Gastrocnemius medialis (tissue), 4 donors: ENCODE data around the gene EIPR1. TPM values are rescaled to one million over a fixed set of nuclear protein-coding genes. Genes with fewer than 3 reads are reported as not detected.

Experiments
- ATAC-seq, 2 donors: fragments of 150-250 bp; one replicate each; pipeline ENCODE4 v1.9.1; 2016
- DNase-seq, 2 donors: peaks; one replicate each; pipeline ENCODE4 v3.0.0-alpha.2; 2019
- H3K27ac ChIP-seq, 4 donors: fragments of 200-600 bp; sonication (generic); 1 replicate in 1 of 4; 2 replicates in 3 of 4; pipeline ENCODE4 v1.5.1; 2016 to 2018; ENCODE audit warnings: mild to moderate bottlenecking in 2 of 4, moderate library complexity in 1 of 4
- H3K27me3 ChIP-seq, 3 donors: fragments of 200-600 bp; sonication (generic) in 2 of 3; 1 replicate in 1 of 3; 2 replicates in 2 of 3; pipeline versions ENCODE4 v1.5.1 to v1.6.0; 2016 to 2019; ENCODE audit warnings: mild to moderate bottlenecking in 1 of 3, moderate library complexity in 1 of 3
- H3K36me3 ChIP-seq, 2 donors: fragments of 200-600 bp; sonication (generic) in 1 of 2; one replicate each; pipeline ENCODE4 v1.5.1; 2017 to 2018
- H3K4me1 ChIP-seq, 2 donors: fragments of 200-600 bp; sonication (generic) in 1 of 2; one replicate each; pipeline ENCODE4 v1.5.1; 2016 to 2017; ENCODE audit warnings: mild to moderate bottlenecking in 2 of 2
- H3K4me3 ChIP-seq, 4 donors: fragments of 200-600 bp; sonication (generic) in 3 of 4; 1 replicate in 1 of 4; 2 replicates in 3 of 4; pipeline ENCODE4 v1.5.1; 2016 to 2019; ENCODE audit warnings: mild to moderate bottlenecking in 2 of 4
- H3K9me3 ChIP-seq, 3 donors: fragments of 200-600 bp; sonication (generic) in 2 of 3; 1 replicate in 1 of 3; 2 replicates in 2 of 3; pipeline ENCODE4 v1.5.1; 2016 to 2019
- POLR2A ChIP-seq, 2 donors: fragments of 450-650 bp; IDR thresholded peaks; one replicate each; pipeline ENCODE4 v1.6.1; 2017; ENCODE audit warnings: antibody characterized with exemption in 2 of 2, mild to moderate bottlenecking in 2 of 2, moderate library complexity in 2 of 2
- in situ Hi-C, 4 donors: fragments of 200-750 bp; cut with MboI; loops; one replicate each; pipeline versions ENCODE4 v1.15.0 to v1.8.0; 2017; ENCODE audit warnings: low sequenced_read_pairs in 4 of 4
- intact Hi-C: fragments of 100-400 bp; cut with DNase I; formaldehyde crosslinking; loops from one replicate; pipeline ENCODE4 v1.15.1; 2023; ENCODE audit warnings: low total_unique reads
- total RNA-seq, 4 donors: library from RNA; depleted of rRNA; stranded (reverse); fragments of >200 nt; gene quantifications; one replicate each; pipeline versions ENCODE4 v1.1.0 to v1.2.3, GENCODE V29; 2016
- TF ChIP-seq, protein P1 (sequence below), 5 experiments: fragments of 450-650 bp in 3 of 5; fragments of 200-600 bp in 2 of 5; sonication (generic) in 2 of 5; IDR thresholded peaks in 4 of 5; conservative IDR thresholded peaks in 1 of 5; 1 replicate in 4 of 5; 2 replicates in 1 of 5; pipeline ENCODE4 v1.5.1; 2016 to 2019; ENCODE audit warnings: antibody characterized with exemption in 5 of 5, mild to moderate bottlenecking in 3 of 5, moderate library complexity in 3 of 5

EIPR1 gene
- total RNA-seq, 4 donors from 2014 or later: 23.2 to 30.5 (median 24.4) TPM

DNA sequence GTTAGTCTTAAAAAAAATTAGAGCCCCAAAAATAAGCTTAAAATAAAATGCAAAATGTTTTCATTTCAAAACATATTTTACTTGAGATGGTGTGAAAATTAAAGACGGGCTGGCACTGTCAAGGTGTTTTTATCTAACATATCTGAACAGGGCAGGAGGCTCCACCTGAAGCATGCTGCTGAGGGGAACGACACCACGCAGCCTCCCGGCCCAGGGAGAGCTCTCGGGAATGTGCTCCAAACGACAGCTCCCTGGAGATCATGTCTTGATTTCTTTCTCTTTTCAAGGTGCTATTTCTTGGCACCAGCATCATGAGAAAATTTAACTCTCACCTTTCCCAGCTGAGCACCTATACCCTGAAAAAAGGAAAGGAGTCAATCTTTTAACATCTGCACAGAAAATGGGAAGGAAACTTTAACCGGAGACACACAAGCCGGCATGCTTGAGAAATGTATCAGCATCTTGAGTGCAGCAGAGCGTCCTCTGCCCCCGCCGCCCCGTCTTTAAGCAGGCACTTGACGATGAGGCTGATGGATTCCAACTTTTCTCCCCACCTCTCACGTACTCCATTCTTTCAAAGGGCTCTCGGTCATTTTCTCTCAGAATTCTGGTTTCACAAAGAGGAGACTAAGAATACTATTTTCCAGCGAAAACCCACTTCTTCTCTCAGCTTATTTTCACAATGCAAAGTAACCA is 56.6 kb downstream of the EIPR1 start:
- H3K9me3 ChIP-seq: no peaks in the 10 kb centered on the region
- ATAC-seq (no peak), DNase-seq (no peak)
- intact Hi-C loops: no loop called here
- in situ Hi-C loops: no loop called here
- no peak for TF ChIP-seq POLR2A (IDR thresholded peaks at IDR 0.05)
- no peak overlapping the region for H3K4me3 ChIP-seq
- no peaks in the 10 kb centered on the region for H3K27me3 ChIP-seq
- no peaks in the 10 kb centered on the region for H3K4me1 ChIP-seq
- H3K36me3 ChIP-seq: no peaks in the 10 kb centered on the region
- H3K27ac ChIP-seq: no peak overlapping the region

DNA sequence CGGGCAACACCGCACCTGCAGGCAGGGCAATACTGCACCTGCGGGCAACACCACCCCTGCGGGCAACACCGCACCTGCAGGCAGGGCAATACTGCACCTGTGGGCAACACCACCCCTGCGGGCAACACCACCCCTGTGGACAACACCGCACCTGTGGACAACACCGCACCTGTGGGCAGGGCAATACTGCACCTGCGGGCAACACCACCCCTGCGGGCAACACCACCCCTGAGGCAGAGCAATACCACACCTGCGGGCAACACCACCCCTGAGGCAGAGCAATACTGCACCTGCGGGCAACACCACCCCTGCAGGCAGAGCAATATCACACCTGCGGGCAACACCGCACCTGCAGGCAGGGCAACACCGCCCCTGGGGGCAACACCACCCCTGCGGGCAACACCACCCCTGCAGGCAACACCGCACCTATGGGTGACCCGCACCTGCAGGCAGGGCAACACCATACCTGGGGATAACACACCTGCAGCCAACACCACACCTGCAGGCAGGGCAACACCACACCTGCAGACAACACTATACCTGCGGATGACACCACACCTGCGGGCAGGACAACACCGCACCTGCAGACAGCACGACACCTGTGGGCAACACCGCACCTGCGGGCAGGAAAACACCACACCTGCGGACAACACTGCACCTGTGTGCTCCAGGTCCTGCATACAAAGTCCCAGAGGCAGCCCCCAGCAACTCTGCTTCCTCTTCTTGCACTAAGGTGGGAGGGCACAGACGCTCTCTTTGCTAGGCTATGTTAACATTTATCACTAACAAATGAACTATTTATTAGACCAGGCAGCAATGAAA is 57.7 kb downstream of the EIPR1 start:
- intact Hi-C loops: no loop called here
- Histone ChIP-seq H3K36me3 (no peaks in the 10 kb centered on the region), H3K27me3 (no peaks in the 10 kb centered on the region), H3K4me3 (no peak overlapping the region), H3K27ac (no peak overlapping the region), H3K9me3 (no peaks in the 10 kb centered on the region), H3K4me1 (no peaks in the 10 kb centered on the region)
- DNase-seq (no peak), ATAC-seq (no peak)
- no peak for TF ChIP-seq POLR2A (IDR thresholded peaks at IDR 0.05)
- TF ChIP-seq, protein P1, sequence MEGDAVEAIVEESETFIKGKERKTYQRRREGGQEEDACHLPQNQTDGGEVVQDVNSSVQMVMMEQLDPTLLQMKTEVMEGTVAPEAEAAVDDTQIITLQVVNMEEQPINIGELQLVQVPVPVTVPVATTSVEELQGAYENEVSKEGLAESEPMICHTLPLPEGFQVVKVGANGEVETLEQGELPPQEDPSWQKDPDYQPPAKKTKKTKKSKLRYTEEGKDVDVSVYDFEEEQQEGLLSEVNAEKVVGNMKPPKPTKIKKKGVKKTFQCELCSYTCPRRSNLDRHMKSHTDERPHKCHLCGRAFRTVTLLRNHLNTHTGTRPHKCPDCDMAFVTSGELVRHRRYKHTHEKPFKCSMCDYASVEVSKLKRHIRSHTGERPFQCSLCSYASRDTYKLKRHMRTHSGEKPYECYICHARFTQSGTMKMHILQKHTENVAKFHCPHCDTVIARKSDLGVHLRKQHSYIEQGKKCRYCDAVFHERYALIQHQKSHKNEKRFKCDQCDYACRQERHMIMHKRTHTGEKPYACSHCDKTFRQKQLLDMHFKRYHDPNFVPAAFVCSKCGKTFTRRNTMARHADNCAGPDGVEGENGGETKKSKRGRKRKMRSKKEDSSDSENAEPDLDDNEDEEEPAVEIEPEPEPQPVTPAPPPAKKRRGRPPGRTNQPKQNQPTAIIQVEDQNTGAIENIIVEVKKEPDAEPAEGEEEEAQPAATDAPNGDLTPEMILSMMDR (IDR thresholded peaks at IDR 0.05 in 4 of 5, conservative IDR thresholded peaks at IDR 0.05 in 1 of 5): no peak
- in situ Hi-C loops: no loop called here

DNA sequence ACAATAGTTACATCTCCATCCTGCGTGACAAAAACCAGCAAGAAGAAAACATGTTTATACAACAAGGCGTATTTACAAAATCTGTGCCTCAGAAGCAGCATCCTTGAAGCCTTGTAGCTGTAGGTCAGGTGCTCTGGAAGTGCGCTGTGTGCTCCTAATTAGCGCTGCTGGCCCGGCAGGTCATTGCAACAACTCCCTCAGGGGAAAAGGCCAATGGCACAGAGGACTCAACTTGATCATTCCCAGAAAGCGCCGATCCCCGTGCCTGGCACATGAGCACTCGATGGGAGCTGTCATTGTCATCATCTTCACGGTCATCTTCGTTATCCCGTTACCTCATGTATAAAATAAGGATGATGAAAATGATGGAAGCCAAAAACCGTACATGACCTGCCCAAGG is 58.5 kb downstream of the EIPR1 start:
- ATAC-seq: no peak
- Histone ChIP-seq H3K36me3 (no peaks in the 10 kb centered on the region), H3K27me3 (no peaks in the 10 kb centered on the region), H3K27ac (no peak overlapping the region), H3K9me3 (no peaks in the 10 kb centered on the region), H3K4me1 (no peaks in the 10 kb centered on the region), H3K4me3 (no peak overlapping the region)
- intact Hi-C loops: no loop called here
- in situ Hi-C loops: no loop called here
- no peak for TF ChIP-seq POLR2A (IDR thresholded peaks at IDR 0.05)
- TF ChIP-seq, protein P1 (IDR thresholded peaks at IDR 0.05 in 4 of 5, conservative IDR thresholded peaks at IDR 0.05 in 1 of 5): no peak
- no peak for DNase-seq

GRCh38 chr2:3317871-3318590 is 59.6 kb downstream of the EIPR1 start:
- intact Hi-C loops: no loop called here
- ATAC-seq (no peak), DNase-seq (no peak)
- in situ Hi-C loops: no loop called here
- no peaks in the 10 kb centered on the region for H3K9me3 ChIP-seq
- no peak overlapping the region for H3K27ac ChIP-seq
- H3K4me3 ChIP-seq: no peak overlapping the region
- TF ChIP-seq POLR2A (IDR thresholded peaks at IDR 0.05): no peak
- TF ChIP-seq, protein P1 (IDR thresholded peaks at IDR 0.05 in 4 of 5, conservative IDR thresholded peaks at IDR 0.05 in 1 of 5): no peak
- H3K4me1 ChIP-seq: no peaks in the 10 kb centered on the region
- H3K36me3 ChIP-seq: no peaks in the 10 kb centered on the region
- no peaks in the 10 kb centered on the region for H3K27me3 ChIP-seq

- no peak overlapping the region for H3K4me3 ChIP-seq
- H3K9me3 ChIP-seq: no peaks in the 10 kb centered on the region
- intact Hi-C loops (no loop called here), in situ Hi-C loops (no loop called here)
- H3K27ac ChIP-seq: no peak overlapping the region
- no peaks in the 10 kb centered on the region for H3K4me1 ChIP-seq
- no peaks in the 10 kb centered on the region for H3K36me3 ChIP-seq
- ATAC-seq: no peak
- DNase-seq: no peak
- TF ChIP-seq, protein P1 (IDR thresholded peaks at IDR 0.05 in 4 of 5, conservative IDR thresholded peaks at IDR 0.05 in 1 of 5): no peak
- TF ChIP-seq POLR2A (IDR thresholded peaks at IDR 0.05): no peak
- no peaks in the 10 kb centered on the region for H3K27me3 ChIP-seq
Measured at GRCh38 chr2:3317277-3317685, 60.3 kb downstream of the EIPR1 start.
